HepG2 (cell line): Measurements from ENCODE around the gene PIK3IP1. TPM values are rescaled to one million over a fixed set of nuclear protein-coding genes. Genes with fewer than 3 reads are reported as not detected.

ENCODE experiments used
- HMG20B ChIP-seq: conservative IDR thresholded peaks from 2 replicates; pipeline ENCODE4 v1.6.1; 2016; ENCODE audit warnings: missing genetic modification reagents, missing compliant biosample characterization
- HNF4A ChIP-seq: sonication (generic); formaldehyde crosslinking; IDR thresholded peaks from 2 replicates; pipeline ENCODE4 v1.4.0; 2020; ENCODE audit warnings: missing genetic modification reagents
- IRF1 ChIP-seq: sonication (generic); formaldehyde crosslinking; IDR thresholded peaks from 2 replicates; pipeline ENCODE4 v1.4.0; 2020; ENCODE audit warnings: low read depth, mild to moderate bottlenecking, missing genetic modification reagents
- MEF2D ChIP-seq: sonication (generic); formaldehyde crosslinking; IDR thresholded peaks from 2 replicates; pipeline ENCODE4 v1.5.1; 2020; ENCODE audit warnings: mild to moderate bottlenecking, missing genetic modification reagents
- MLX ChIP-seq: IDR thresholded peaks from 2 replicates; pipeline ENCODE4 v1.6.1; 2016
- MTA3 ChIP-seq: sonication (generic); formaldehyde crosslinking; IDR thresholded peaks from 2 replicates; pipeline ENCODE4 v1.4.0; 2020; ENCODE audit warnings: missing genetic modification reagents
- RERE ChIP-seq: IDR thresholded peaks from 2 replicates; pipeline ENCODE4 v1.6.1; 2016; ENCODE audit warnings: low read depth, missing genetic modification reagents, missing compliant biosample characterization
- SIN3B ChIP-seq: fragments of 150-350 bp; IDR thresholded peaks from 2 replicates; pipeline ENCODE4 v1.6.1; 2014; ENCODE audit warnings: low read length
- SOX5 ChIP-seq: IDR thresholded peaks from 2 replicates; pipeline ENCODE4 v1.6.1; 2016; ENCODE audit warnings: borderline replicate concordance
- ZFP90 ChIP-seq: sonication (generic); formaldehyde crosslinking; IDR thresholded peaks from 2 replicates; pipeline ENCODE4 v1.8.0; 2022; ENCODE audit warnings: missing genetic modification reagents, mild to moderate bottlenecking, inconsistent platforms, borderline replicate concordance
- ZGPAT ChIP-seq: IDR thresholded peaks from 2 replicates; pipeline ENCODE4 v1.6.1; 2016; ENCODE audit warnings: mild to moderate bottlenecking
- ZNF460 ChIP-seq: sonication (generic); formaldehyde crosslinking; IDR thresholded peaks from 2 replicates; pipeline ENCODE4 v1.5.1; 2020; ENCODE audit warnings: missing genetic modification reagents, mild to moderate bottlenecking, borderline replicate concordance
- ZNF503 ChIP-seq: sonication (generic); formaldehyde crosslinking; IDR thresholded peaks from 2 replicates; pipeline ENCODE4 v1.4.0; 2020; ENCODE audit warnings: missing genetic modification reagents
- ZNF574 ChIP-seq: sonication (generic); formaldehyde crosslinking; IDR thresholded peaks from 2 replicates; pipeline ENCODE4 v1.4.0; 2020; ENCODE audit warnings: missing genetic modification reagents
- polyA plus RNA-seq, 8 experiments: library from polyadenylated mRNA; depleted of rRNA in 3 of 8; stranded (reverse) in 7 of 8; unstranded in 1 of 8; fragments of >200 nt; fragmentation: Illumina TruSeq in 4 of 8; extraction: Trizol in 4 of 8; gene quantifications; 2 replicates each; pipeline versions ENCODE4 v1.2.1 to v1.2.3, GENCODE V29; 2011 to 2016; ENCODE audit warnings: low read depth in 4 of 8, missing spikeins in 1 of 8, mixed read lengths in 1 of 8; ENCODE audit not compliant: insufficient read depth in 1 of 8
- total RNA-seq, 5 experiments: library from RNA; depleted of rRNA; stranded (reverse); fragments of >200 nt; fragmentation: Illumina TruSeq; extraction: Trizol; gene quantifications; 2 replicates each; pipeline ENCODE4 v1.2.3, GENCODE V29; 2016; ENCODE audit warnings: low read depth in 1 of 5

PIK3IP1 gene
- total and polyA plus RNA-seq, 2 of the 13 experiments (the other 11 are each of a cell fraction or from before 2014, with no cell fraction given): 1.3 to 2.5 TPM

- peak; percentile 47; the same call in 1 of the 2 replicates for TF ChIP-seq ZNF574
- TF ChIP-seq HNF4A: peak; percentile 87
- no peak for TF ChIP-seq SIN3B
- TF ChIP-seq MEF2D (CRISPR knock-in tag): no peak
- TF ChIP-seq SOX5 (CRISPR knock-in tag): peak; percentile 27; the same call in 1 of the 2 replicates
- no peak for TF ChIP-seq IRF1
- TF ChIP-seq ZFP90 (CRISPR knock-in tag): no peak
- TF ChIP-seq RERE (CRISPR knock-in tag): 0 out of 2 replicates have a peak, but pooled peaks have one; percentile 33
- no peak for TF ChIP-seq ZNF503
- TF ChIP-seq ZGPAT (CRISPR knock-in tag): no peak
- peak; percentile 66; the same call in 1 of the 2 replicates for TF ChIP-seq MLX
- TF ChIP-seq MTA3 (CRISPR knock-in tag): no peak
- TF ChIP-seq ZNF460 (CRISPR knock-in tag): no peak
- peak; percentile 50; the same call in 1 of the 2 replicates for TF ChIP-seq HMG20B (CRISPR knock-in tag)
These were observed 41.3 kb downstream of the PIK3IP1 start (continued) for GRCh38 chr22:31250740-31251600.
